Articular chondrocyte of knee joint (primary cell): ENCODE data around the gene MLANA. TPM values are rescaled to one million over a fixed set of nuclear protein-coding genes. Genes with fewer than 3 reads are reported as not detected.

Experiments
- total RNA-seq: library from RNA; depleted of rRNA; stranded (reverse); fragments of >200 nt; gene quantifications from 2 replicates; pipeline ENCODE4 v1.2.3, GENCODE V29; 2012

Gene MLANA
- not detected in 2 replicates for total RNA-seq

GRCh38 chr9:5890641-5891040, at the start of gene MLANA:
Gene MLANA (plus strand): TSS chr9:5890889. CDS start chr9:5892475, 1,586 bp downstream.

Other genes with a start within 250 kb of the MLANA start
- 13.7 and 14.8 TPM in 2 replicates for gene ERMP1, start 57.8 kb upstream of the MLANA start, total RNA-seq
- gene RANBP6, start 124.7 kb downstream of the MLANA start, total RNA-seq = 30.8 and 31.1 TPM in 2 replicates